ENCODE measurements around the gene CRACDL. TPM values are rescaled to one million over a fixed set of nuclear protein-coding genes. Genes with fewer than 3 reads are reported as not detected.

Gene CRACDL
- total and polyA plus RNA-seq, 2 donors (not counting 1 experiment from before 2014, with no cell fraction given): 0.25 TPM; not detected in 1

GRCh38 chr2:98912957-98913915, 22.8 kb downstream of the CRACDL start:
- intact Hi-C loops (cut with micrococcal nuclease): no loop called here
- no peak for DNase-seq
- Histone ChIP-seq H3K36me3 (replicated peaks in 1 of 2; ENCODE audit: control extremely low read depth in 1 of 2, control insufficient read depth in 1 of 2, extremely low read depth in 1 of 2, insufficient read depth in 2 of 2, low read length in 1 of 2) (no peaks in the 10 kb centered on the region), H3K4me1 (ENCODE audit: control insufficient read depth in 2 of 2, insufficient read depth in 2 of 2, low read length in 2 of 2) (peaks cover 8 to 12% of the 10 kb centered on the region in 2 donors), H4K20me1 (ENCODE audit: control insufficient read depth, insufficient read depth, low read length, poor library complexity, severe bottlenecking) (no peaks in the 10 kb centered on the region), H3K27me3 (replicated peaks in 1 of 4; ENCODE audit: control extremely low read depth in 1 of 4, control insufficient read depth in 3 of 4, insufficient read depth in 4 of 4, low read length in 3 of 4) (peaks cover 0 to 7% (median 1%) of the 10 kb centered on the region in 4 experiments), H3K27ac (ENCODE audit: low read length in 2 of 2) (no peak overlapping the region), H3K9me3 (ENCODE audit: control extremely low read depth in 1 of 3, control insufficient read depth in 2 of 3, insufficient read depth in 1 of 3, low read length in 2 of 3) (no peaks in the 10 kb centered on the region), H3K79me2 (ENCODE audit: control insufficient read depth, insufficient read depth, low read length) (no peaks in the 10 kb centered on the region), H3K4me3 (ENCODE audit: control extremely low read depth in 1 of 5, extremely low read depth in 1 of 5, insufficient read depth in 1 of 5, low read depth in 2 of 5, low read length in 4 of 5) (no peak overlapping the region), H2AFZ (ENCODE audit: insufficient read depth, low read depth, low read length, poor library complexity, severe bottlenecking) (no peak overlapping the region), H3K4me2 (replicated peaks; ENCODE audit: low read depth, low read length, poor library complexity, severe bottlenecking) (no peak overlapping the region), H3K9ac (ENCODE audit: low read length) (no peak overlapping the region)
- H3K4me3 Mint-ChIP-seq: no peak overlapping the region
- ChIA-PET CTCF (no interaction called here), POLR2A (no interaction called here)
- no peak for ATAC-seq (ENCODE audit: low read depth)
- TF ChIP-seq EZH2 (IDR thresholded peaks at IDR 0.05; ENCODE audit: borderline replicate concordance, insufficient read depth, low read depth, low read length, poor library complexity, severe bottlenecking): no peak
- no peak for TF ChIP-seq CTCF (IDR thresholded peaks at IDR 0.05)
- no peaks in the 10 kb centered on the region for H3K9me3 Mint-ChIP-seq (ENCODE audit: insufficient read depth)
- H3K27me3 Mint-ChIP-seq: peaks cover 22% of the 10 kb centered on the region
- no peak overlapping the region for H3K27ac Mint-ChIP-seq
- H3K4me1 Mint-ChIP-seq: peaks cover 15% of the 10 kb centered on the region
- WGBS (ENCODE audit: insufficient coverage): 70% methylated on average over 10 of the region's 11 CpGs

GRCh38 chr2:98912221-98912851, 23.7 kb downstream of the CRACDL start:
- H3K9me3 Mint-ChIP-seq (ENCODE audit: insufficient read depth): no peaks in the 10 kb centered on the region
- H3K27ac Mint-ChIP-seq: no peak overlapping the region
- H4K20me1 ChIP-seq (ENCODE audit: control insufficient read depth, insufficient read depth, low read length, poor library complexity, severe bottlenecking): no peaks in the 10 kb centered on the region
- peaks cover 15% of the 10 kb centered on the region for H3K4me1 Mint-ChIP-seq
- H3K79me2 ChIP-seq (ENCODE audit: control insufficient read depth, insufficient read depth, low read length): no peaks in the 10 kb centered on the region
- H3K4me1 ChIP-seq (ENCODE audit: control insufficient read depth in 2 of 2, insufficient read depth in 2 of 2, low read length in 2 of 2): peaks cover 8 to 12% of the 10 kb centered on the region in 2 donors
- no peak for DNase-seq
- H3K27ac ChIP-seq (ENCODE audit: low read length in 2 of 2): no peak overlapping the region
- no peak overlapping the region for H2AFZ ChIP-seq (ENCODE audit: insufficient read depth, low read depth, low read length, poor library complexity, severe bottlenecking)
- peaks cover 22% of the 10 kb centered on the region for H3K27me3 Mint-ChIP-seq
- POLR2A ChIA-PET: no interaction called here
- H3K36me3 ChIP-seq (replicated peaks in 1 of 2; ENCODE audit: control extremely low read depth in 1 of 2, control insufficient read depth in 1 of 2, extremely low read depth in 1 of 2, insufficient read depth in 2 of 2, low read length in 1 of 2): no peaks in the 10 kb centered on the region
- no peak overlapping the region for H3K9ac ChIP-seq (ENCODE audit: low read length)
- CTCF ChIA-PET: no interaction called here
- intact Hi-C loops (cut with micrococcal nuclease): no loop called here
- no peak overlapping the region for H3K4me3 Mint-ChIP-seq
- no peaks in the 10 kb centered on the region for H3K9me3 ChIP-seq (ENCODE audit: control extremely low read depth in 1 of 3, control insufficient read depth in 2 of 3, insufficient read depth in 1 of 3, low read length in 2 of 3)
- TF ChIP-seq EZH2 (IDR thresholded peaks at IDR 0.05; ENCODE audit: borderline replicate concordance, insufficient read depth, low read depth, low read length, poor library complexity, severe bottlenecking): no peak
- TF ChIP-seq CTCF (IDR thresholded peaks at IDR 0.05): no peak
- H3K4me3 ChIP-seq (ENCODE audit: control extremely low read depth in 1 of 5, extremely low read depth in 1 of 5, insufficient read depth in 1 of 5, low read depth in 2 of 5, low read length in 4 of 5): no peak overlapping the region
- no peak for ATAC-seq (ENCODE audit: low read depth)
- WGBS (ENCODE audit: insufficient coverage): 91% methylated on average over 16 of the region's 18 CpGs
- peaks cover 0 to 10% (median 1%) of the 10 kb centered on the region in 4 experiments for H3K27me3 ChIP-seq (replicated peaks in 1 of 4; ENCODE audit: control extremely low read depth in 1 of 4, control insufficient read depth in 3 of 4, insufficient read depth in 4 of 4, low read length in 3 of 4)
- no peak overlapping the region for H3K4me2 ChIP-seq (replicated peaks; ENCODE audit: low read depth, low read length, poor library complexity, severe bottlenecking)

All from B cell (primary cell).